ENCODE results near the gene NINJ2. TPM values are rescaled to one million over a fixed set of nuclear protein-coding genes. Genes with fewer than 3 reads are reported as not detected.

NINJ2 gene
- total RNA-seq, 1 donor from 2014 or later = 0.76 TPM

- Mint-ChIP-seq H3K4me3 (ENCODE audit: unreplicated experiment) (no peak overlapping the region), H3K9me3 (ENCODE audit: unreplicated experiment) (peaks cover 11% of the 10 kb centered on the region), H3K4me1 (ENCODE audit: low read depth, unreplicated experiment) (peaks cover 33% of the 10 kb centered on the region), H3K27ac (ENCODE audit: unreplicated experiment) (no peak overlapping the region), H3K27me3 (ENCODE audit: unreplicated experiment) (peaks cover 11% of the 10 kb centered on the region), H3K36me3 (ENCODE audit: unreplicated experiment) (no peaks in the 10 kb centered on the region)
- no peak for TF ChIP-seq CTCF (IDR thresholded peaks at IDR 0.05; ENCODE audit: partially characterized antibody, unreplicated experiment)
- DNase-seq = no peak
These were observed 74.6 kb downstream of the NINJ2 start for GRCh38 chr12:588646-589045.

- H3K4me3 Mint-ChIP-seq (ENCODE audit: unreplicated experiment) = no peak overlapping the region
- peaks cover 11% of the 10 kb centered on the region for H3K9me3 Mint-ChIP-seq (ENCODE audit: unreplicated experiment)
- H3K27me3 Mint-ChIP-seq (ENCODE audit: unreplicated experiment) = peaks cover 11% of the 10 kb centered on the region
- H3K36me3 Mint-ChIP-seq (ENCODE audit: unreplicated experiment) = no peaks in the 10 kb centered on the region
- peaks cover 30% of the 10 kb centered on the region for H3K4me1 Mint-ChIP-seq (ENCODE audit: low read depth, unreplicated experiment)
- no peak for TF ChIP-seq CTCF (IDR thresholded peaks at IDR 0.05; ENCODE audit: partially characterized antibody, unreplicated experiment)
- peak overlapping the region; percentile 3 for H3K27ac Mint-ChIP-seq (ENCODE audit: unreplicated experiment)
- no peak for DNase-seq
These were observed 75.3 kb downstream of the NINJ2 start for GRCh38 chr12:588024-588322.

- H3K4me3 Mint-ChIP-seq (ENCODE audit: unreplicated experiment) = no peak overlapping the region
- peak overlapping the region; percentile 3 for H3K27ac Mint-ChIP-seq (ENCODE audit: unreplicated experiment)
- TF ChIP-seq CTCF (IDR thresholded peaks at IDR 0.05; ENCODE audit: partially characterized antibody, unreplicated experiment) = no peak
- H3K4me1 Mint-ChIP-seq (ENCODE audit: low read depth, unreplicated experiment) = peaks cover 29% of the 10 kb centered on the region
- peaks cover 11% of the 10 kb centered on the region for H3K27me3 Mint-ChIP-seq (ENCODE audit: unreplicated experiment)
- no peaks in the 10 kb centered on the region for H3K36me3 Mint-ChIP-seq (ENCODE audit: unreplicated experiment)
- DNase-seq = no peak
- peaks cover 11% of the 10 kb centered on the region for H3K9me3 Mint-ChIP-seq (ENCODE audit: unreplicated experiment)
These were observed 75.9 kb downstream of the NINJ2 start for GRCh38 chr12:587132-588023.

GRCh38 chr12:586318-587071 is 76.8 kb downstream of the NINJ2 start:
- no peak for TF ChIP-seq CTCF (IDR thresholded peaks at IDR 0.05; ENCODE audit: partially characterized antibody, unreplicated experiment)
- Mint-ChIP-seq H3K36me3 (ENCODE audit: unreplicated experiment) (no peaks in the 10 kb centered on the region), H3K27ac (ENCODE audit: unreplicated experiment) (no peak overlapping the region)

More at GRCh38 chr12:586318-587071, 76.8 kb downstream of the NINJ2 start:
- H3K4me1 Mint-ChIP-seq (ENCODE audit: low read depth, unreplicated experiment) = peaks cover 25% of the 10 kb centered on the region
- H3K4me3 Mint-ChIP-seq (ENCODE audit: unreplicated experiment) = no peak overlapping the region
- DNase-seq = no peak
- peaks cover 8% of the 10 kb centered on the region for H3K27me3 Mint-ChIP-seq (ENCODE audit: unreplicated experiment)
- H3K9me3 Mint-ChIP-seq (ENCODE audit: unreplicated experiment) = peaks cover 3% of the 10 kb centered on the region
